Naive thymus-derived CD4-positive, alpha-beta T cell (primary cell): ENCODE measurements around the gene MORC3. TPM values are rescaled to one million over a fixed set of nuclear protein-coding genes. Genes with fewer than 3 reads are reported as not detected.

ENCODE experiments used
- ATAC-seq: fragments of 150-1000 bp; cut with Tn5 transposase; 2 replicates; pipeline ENCODE4 v1.10.0; 2021; ENCODE audit warnings: mild to moderate bottlenecking, moderate library complexity
- CTCF ChIA-PET: fragments of 350-600 bp; sonication (Branson Sonifier 250); formaldehyde crosslinking; loops from one replicate; lab custom pipeline; 2021; ENCODE audit warnings: antibody characterized with exemption; lab: Charles Lee
- POLR2A ChIA-PET: fragments of 350-600 bp; sonication (Branson Sonifier 250); formaldehyde crosslinking; loops from one replicate; lab custom pipeline; 2021; ENCODE audit warnings: antibody characterized with exemption, inconsistent platforms; lab: Charles Lee
- DNase-seq, 9 donors: peaks; one replicate each; pipeline versions ENCODE4 v3.0.0 to v3.0.0-alpha.2; 2020 to 2022; ENCODE audit warnings: mixed read lengths in 1 of 9
- H3K27ac ChIP-seq: one replicate; pipeline ENCODE4 v1.7.0; 2013; ENCODE audit warnings: mild to moderate bottlenecking, low read depth, low read length, moderate library complexity
- H3K27me3 ChIP-seq, 2 donors: one replicate each; pipeline ENCODE4 v1.7.0; 2013; ENCODE audit warnings: low read length in 2 of 2, mild to moderate bottlenecking in 2 of 2, moderate library complexity in 2 of 2; ENCODE audit not compliant: control insufficient read depth in 2 of 2, insufficient read depth in 2 of 2
- H3K36me3 ChIP-seq, 3 experiments: 1 replicate in 2 of 3; 2 replicates in 1 of 3; pipeline ENCODE4 v1.7.0; 2013; ENCODE audit warnings: low read length in 3 of 3, mild to moderate bottlenecking in 3 of 3, moderate library complexity in 1 of 3; ENCODE audit not compliant: insufficient read depth in 3 of 3, control insufficient read depth in 2 of 3
- H3K4me1 ChIP-seq, 2 donors: one replicate each; pipeline ENCODE4 v1.7.0; 2013; ENCODE audit warnings: low read length in 2 of 2, mild to moderate bottlenecking in 2 of 2, moderate library complexity in 1 of 2; ENCODE audit not compliant: control insufficient read depth in 2 of 2, insufficient read depth in 2 of 2
- H3K4me3 ChIP-seq: 2 replicates; pipeline ENCODE4 v1.7.0; 2013; ENCODE audit warnings: mild to moderate bottlenecking, low read length
- H3K9me3 ChIP-seq, 3 experiments: 1 replicate in 2 of 3; 2 replicates in 1 of 3; pipeline ENCODE4 v1.7.0; 2013; ENCODE audit warnings: low read length in 3 of 3; ENCODE audit not compliant: control insufficient read depth in 2 of 3
- H3K27ac Mint-ChIP-seq, 9 donors: one replicate each; pipeline ENCODE4 v1.8.0; 2020 to 2022; ENCODE audit warnings: mixed read lengths in 9 of 9, mild to moderate bottlenecking in 8 of 9, moderate library complexity in 5 of 9, inconsistent platforms in 2 of 9
- H3K27me3 Mint-ChIP-seq, 5 donors: one replicate each; pipeline ENCODE4 v1.8.0; 2021 to 2022; ENCODE audit warnings: mixed read lengths in 5 of 5, mild to moderate bottlenecking in 1 of 5
- H3K36me3 Mint-ChIP-seq, 5 donors: one replicate each; pipeline ENCODE4 v1.8.0; 2020 to 2022; ENCODE audit warnings: mixed read lengths in 5 of 5, mild to moderate bottlenecking in 3 of 5, inconsistent platforms in 1 of 5
- H3K4me1 Mint-ChIP-seq, 7 donors: one replicate each; pipeline ENCODE4 v1.8.0; 2020 to 2022; ENCODE audit warnings: mixed read lengths in 7 of 7, mild to moderate bottlenecking in 3 of 7, inconsistent platforms in 1 of 7
- H3K4me3 Mint-ChIP-seq, 10 donors: one replicate each; pipeline ENCODE4 v1.8.0; 2020 to 2022; ENCODE audit warnings: mild to moderate bottlenecking in 10 of 10, mixed read lengths in 10 of 10, moderate library complexity in 6 of 10, inconsistent platforms in 2 of 10
- H3K9me3 Mint-ChIP-seq, 11 donors: one replicate each; pipeline ENCODE4 v1.8.0; 2020 to 2022; ENCODE audit warnings: mixed read lengths in 11 of 11, mild to moderate bottlenecking in 4 of 11, inconsistent platforms in 1 of 11, moderate library complexity in 1 of 11
- intact Hi-C, 2 donors: fragments of 100-400 bp; cut with micrococcal nuclease; formaldehyde crosslinking; loops; one replicate each; pipeline ENCODE4 v1.15.1; 2023
- polyA plus RNA-seq, 2 donors: library from polyadenylated mRNA; unstranded; fragments of 300-500 nt; fragmentation: Illumina TruSeq; gene quantifications; one replicate each; pipeline ENCODE4 v1.2.3, GENCODE V29; 2021
- total RNA-seq, 6 experiments: library from RNA in 5 of 6; stranded (reverse) in 5 of 6; gene quantifications; 1 replicate in 5 of 6; 2 replicates in 1 of 6; pipeline ENCODE4 v1.2.3 and lab custom pipeline; 2021 to 2026

MORC3 gene
- total and polyA plus RNA-seq, 7 experiments from 2014 or later, result 29.3 to 123 (median 54.9) TPM

DNA sequence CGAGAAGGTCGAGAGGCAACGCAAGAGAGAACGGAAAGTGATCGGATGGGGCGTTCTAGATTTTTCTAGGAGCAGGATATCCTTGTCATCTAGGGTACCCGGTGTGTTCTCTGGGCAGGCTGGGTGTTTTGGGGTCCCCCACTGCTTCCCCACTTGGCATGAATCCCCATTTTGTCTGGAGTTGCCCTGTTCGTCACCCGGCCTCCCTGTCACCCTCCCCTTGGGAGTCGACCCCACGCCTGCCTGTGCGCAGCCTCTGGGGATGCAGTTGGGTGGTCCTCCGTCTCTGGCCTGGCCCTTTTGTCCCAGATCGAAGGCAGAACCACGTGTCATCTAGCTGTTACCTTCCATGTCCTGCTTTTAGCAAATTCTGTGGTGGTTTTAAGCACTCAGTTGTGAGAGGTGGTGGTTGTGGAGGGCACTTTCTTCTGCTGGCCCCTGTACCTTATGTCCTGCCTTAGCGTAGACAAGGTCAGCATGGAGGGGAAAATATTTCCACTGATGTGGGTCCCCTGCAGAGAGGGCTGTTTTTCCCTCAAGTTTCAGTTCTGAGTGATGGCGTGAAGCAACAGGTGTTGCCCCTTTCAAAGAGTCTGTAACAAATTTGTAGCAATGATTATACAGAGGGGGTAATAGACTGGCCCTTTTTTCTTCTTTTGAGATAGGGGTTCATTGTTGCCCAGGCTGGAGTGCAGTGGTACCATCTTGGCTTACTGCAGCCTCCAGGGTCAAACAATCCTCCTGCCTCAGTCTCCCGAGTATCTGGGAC lies 100.8 kb downstream of the MORC3 start:
- Histone ChIP-seq H3K27ac (no peak overlapping the region), H3K27me3 (no peaks in the 10 kb centered on the region), H3K4me3 (no peak overlapping the region), H3K9me3 (no peaks in the 10 kb centered on the region), H3K36me3 (no peaks in the 10 kb centered on the region), H3K4me1 (no peaks in the 10 kb centered on the region)
- peaks cover 0 to 16% (median 0%) of the 10 kb centered on the region in 7 donors for H3K4me1 Mint-ChIP-seq
- CTCF ChIA-PET, result no interaction called here
- POLR2A ChIA-PET, result no interaction called here
- intact Hi-C loops, result no loop called here
- peaks cover 0 to 2% (median 0%) of the 10 kb centered on the region in 11 donors for H3K9me3 Mint-ChIP-seq
- peak overlapping the region in 1 of 9 donors; percentile 25 for H3K27ac Mint-ChIP-seq
- H3K36me3 Mint-ChIP-seq, result peaks cover 5 to 11% (median 7%) of the 10 kb centered on the region in 5 donors
- DNase-seq (no peak), ATAC-seq (no peak)
- no peak overlapping the region for H3K4me3 Mint-ChIP-seq
- H3K27me3 Mint-ChIP-seq, result no peaks in the 10 kb centered on the region

- Mint-ChIP-seq H3K27ac (no peak overlapping the region), H3K27me3 (no peaks in the 10 kb centered on the region), H3K9me3 (peaks cover 0 to 2% (median 0%) of the 10 kb centered on the region in 11 donors), H3K36me3 (peaks cover 0 to 4% (median 0%) of the 10 kb centered on the region in 5 donors), H3K4me1 (peaks cover 0 to 16% (median 0%) of the 10 kb centered on the region in 7 donors), H3K4me3 (no peak overlapping the region)
- ChIA-PET POLR2A (no interaction called here), CTCF (no interaction called here)
- H3K27ac ChIP-seq, result no peak overlapping the region
- no peak overlapping the region for H3K4me3 ChIP-seq
- no peaks in the 10 kb centered on the region for H3K4me1 ChIP-seq
- ATAC-seq (peak; percentile 40), DNase-seq (peak in 1 of 9 donors; percentile 32)
- no peaks in the 10 kb centered on the region for H3K27me3 ChIP-seq
- no peaks in the 10 kb centered on the region for H3K9me3 ChIP-seq
- no peaks in the 10 kb centered on the region for H3K36me3 ChIP-seq
- intact Hi-C loops, result no loop called here
Observed at GRCh38 chr21:36422279-36423098, 102.5 kb downstream of the MORC3 start.

DNA sequence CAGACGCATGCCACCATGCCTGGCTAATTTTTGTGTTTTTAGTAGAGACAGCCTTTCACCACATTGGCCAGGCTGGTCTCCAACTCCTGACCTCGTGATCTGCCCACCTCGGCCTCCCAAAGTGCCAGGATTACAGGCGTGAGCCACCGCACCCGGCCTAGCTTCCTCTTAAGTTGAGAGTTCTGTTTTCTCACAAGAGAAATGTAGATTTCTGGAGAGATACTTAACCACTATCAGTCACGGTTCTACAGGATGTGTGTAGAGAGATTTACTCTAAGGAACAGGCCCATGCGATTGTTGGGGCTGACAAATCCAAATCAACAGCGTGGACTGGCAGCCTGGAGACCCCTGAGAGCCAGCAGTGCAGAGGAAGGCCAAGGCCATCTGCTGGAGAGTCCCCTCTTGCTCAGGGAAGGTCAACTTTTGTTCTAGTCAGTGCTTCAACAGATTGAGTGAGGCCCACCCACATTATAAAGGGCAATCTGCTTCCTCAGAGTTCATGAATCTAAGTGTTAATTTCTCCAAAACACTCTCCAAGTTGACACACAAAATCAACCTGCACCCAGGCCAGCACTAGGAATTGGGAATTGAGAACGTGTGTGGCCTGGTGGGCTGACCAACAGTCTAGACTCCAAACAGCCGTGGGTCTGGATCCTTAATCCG lies 103.9 kb downstream of the MORC3 start:
- ChIA-PET POLR2A (no interaction called here), CTCF (no interaction called here)
- Mint-ChIP-seq H3K9me3 (peaks cover 0 to 2% (median 0%) of the 10 kb centered on the region in 11 donors), H3K27ac (peak overlapping the region in 1 of 9 donors; percentile 46), H3K4me1 (peaks cover 0 to 19% (median 0%) of the 10 kb centered on the region in 7 donors), H3K36me3 (peaks cover 0 to 2% (median 0%) of the 10 kb centered on the region in 5 donors), H3K4me3 (no peak overlapping the region), H3K27me3 (peaks cover 0 to 4% (median 0%) of the 10 kb centered on the region in 5 donors)
- ATAC-seq (no peak), DNase-seq (no peak)
- Histone ChIP-seq H3K27ac (no peak overlapping the region), H3K36me3 (no peaks in the 10 kb centered on the region), H3K9me3 (no peaks in the 10 kb centered on the region), H3K4me1 (no peaks in the 10 kb centered on the region), H3K27me3 (no peaks in the 10 kb centered on the region), H3K4me3 (no peak overlapping the region)
- intact Hi-C loops, result no loop called here

- no peak overlapping the region for H3K27ac ChIP-seq
- no peak overlapping the region for H3K4me3 Mint-ChIP-seq
- H3K27me3 Mint-ChIP-seq, result peaks cover 0 to 5% (median 0%) of the 10 kb centered on the region in 5 donors
- no peaks in the 10 kb centered on the region for H3K9me3 ChIP-seq
- H3K36me3 ChIP-seq, result no peaks in the 10 kb centered on the region
- H3K4me3 ChIP-seq, result no peak overlapping the region
- H3K36me3 Mint-ChIP-seq, result peaks cover 0 to 2% (median 0%) of the 10 kb centered on the region in 5 donors
- CTCF ChIA-PET, result no interaction called here
- no peak overlapping the region for H3K27ac Mint-ChIP-seq
- H3K4me1 ChIP-seq, result no peaks in the 10 kb centered on the region
- ATAC-seq (no peak), DNase-seq (no peak)
- peaks cover 0 to 2% (median 0%) of the 10 kb centered on the region in 11 donors for H3K9me3 Mint-ChIP-seq
- peaks cover 0 to 22% (median under 1%) of the 10 kb centered on the region in 7 donors for H3K4me1 Mint-ChIP-seq
- H3K27me3 ChIP-seq, result no peaks in the 10 kb centered on the region
- intact Hi-C loops, result no loop called here
- POLR2A ChIA-PET, result no interaction called here
Observed at GRCh38 chr21:36424592-36424991, 104.6 kb downstream of the MORC3 start.

GRCh38 chr21:36425286-36425685 lies 105.3 kb downstream of the MORC3 start:
- Histone ChIP-seq H3K36me3 (no peaks in the 10 kb centered on the region), H3K9me3 (no peaks in the 10 kb centered on the region), H3K4me1 (peaks cover 0 to 5% of the 10 kb centered on the region in 2 donors), H3K27ac (no peak overlapping the region), H3K27me3 (no peaks in the 10 kb centered on the region), H3K4me3 (no peak overlapping the region)
- intact Hi-C loops, result no loop called here
- Mint-ChIP-seq H3K4me1 (peaks cover 6 to 26% (median 7%) of the 10 kb centered on the region in 7 donors), H3K4me3 (no peak overlapping the region), H3K27ac (no peak overlapping the region), H3K36me3 (peaks cover 0 to 2% (median 0%) of the 10 kb centered on the region in 5 donors), H3K27me3 (peaks cover 0 to 7% (median 5%) of the 10 kb centered on the region in 5 donors), H3K9me3 (peaks cover 0 to 2% (median 0%) of the 10 kb centered on the region in 11 donors)
- no peak for DNase-seq
- ChIA-PET POLR2A (no interaction called here), CTCF (no interaction called here)
- ATAC-seq, result no peak
